ENCODE results near the gene NEK1.

Gene NEK1, protein sequence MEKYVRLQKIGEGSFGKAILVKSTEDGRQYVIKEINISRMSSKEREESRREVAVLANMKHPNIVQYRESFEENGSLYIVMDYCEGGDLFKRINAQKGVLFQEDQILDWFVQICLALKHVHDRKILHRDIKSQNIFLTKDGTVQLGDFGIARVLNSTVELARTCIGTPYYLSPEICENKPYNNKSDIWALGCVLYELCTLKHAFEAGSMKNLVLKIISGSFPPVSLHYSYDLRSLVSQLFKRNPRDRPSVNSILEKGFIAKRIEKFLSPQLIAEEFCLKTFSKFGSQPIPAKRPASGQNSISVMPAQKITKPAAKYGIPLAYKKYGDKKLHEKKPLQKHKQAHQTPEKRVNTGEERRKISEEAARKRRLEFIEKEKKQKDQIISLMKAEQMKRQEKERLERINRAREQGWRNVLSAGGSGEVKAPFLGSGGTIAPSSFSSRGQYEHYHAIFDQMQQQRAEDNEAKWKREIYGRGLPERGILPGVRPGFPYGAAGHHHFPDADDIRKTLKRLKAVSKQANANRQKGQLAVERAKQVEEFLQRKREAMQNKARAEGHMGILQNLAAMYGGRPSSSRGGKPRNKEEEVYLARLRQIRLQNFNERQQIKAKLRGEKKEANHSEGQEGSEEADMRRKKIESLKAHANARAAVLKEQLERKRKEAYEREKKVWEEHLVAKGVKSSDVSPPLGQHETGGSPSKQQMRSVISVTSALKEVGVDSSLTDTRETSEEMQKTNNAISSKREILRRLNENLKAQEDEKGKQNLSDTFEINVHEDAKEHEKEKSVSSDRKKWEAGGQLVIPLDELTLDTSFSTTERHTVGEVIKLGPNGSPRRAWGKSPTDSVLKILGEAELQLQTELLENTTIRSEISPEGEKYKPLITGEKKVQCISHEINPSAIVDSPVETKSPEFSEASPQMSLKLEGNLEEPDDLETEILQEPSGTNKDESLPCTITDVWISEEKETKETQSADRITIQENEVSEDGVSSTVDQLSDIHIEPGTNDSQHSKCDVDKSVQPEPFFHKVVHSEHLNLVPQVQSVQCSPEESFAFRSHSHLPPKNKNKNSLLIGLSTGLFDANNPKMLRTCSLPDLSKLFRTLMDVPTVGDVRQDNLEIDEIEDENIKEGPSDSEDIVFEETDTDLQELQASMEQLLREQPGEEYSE (N-terminal part only)

GRCh38 chr4:169611991-169612870 is at the start of gene NEK1:
NEK1 (minus strand) TSS chr4:169612583; CDS start chr4:169602630, 9,953 bp downstream.
- DNase-seq (ENCODE audit: low read depth in 4 of 4, low spot score in 1 of 4), result peak; percentile 69 to 87 (median 79)

DNA sequence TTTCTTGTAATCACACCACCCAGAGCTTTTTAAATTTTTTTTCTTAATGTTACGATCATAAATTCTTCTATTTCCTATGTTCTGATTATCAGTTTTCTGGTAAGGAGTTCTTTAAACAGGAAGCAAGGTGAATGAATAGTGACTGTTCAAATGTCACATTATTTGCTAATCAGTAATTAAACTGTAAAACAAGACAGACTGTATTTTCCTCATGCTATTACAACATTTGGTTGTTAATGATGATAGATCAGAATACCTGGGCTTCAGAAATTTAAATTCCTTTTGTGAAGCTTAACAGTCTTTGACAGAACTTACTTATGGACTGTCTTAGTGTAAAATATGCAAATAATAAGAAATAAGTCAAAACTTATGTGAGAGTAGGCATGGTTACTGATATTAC is 49.4 kb upstream of the NEK1 start:
- DNase-seq (ENCODE audit: low read depth in 4 of 4, low spot score in 1 of 4), result no peak

GRCh38 chr4:169660929-169661328 is 48.5 kb upstream of the NEK1 start:
- DNase-seq (ENCODE audit: low read depth in 4 of 4, low spot score in 1 of 4), result no peak

DNA sequence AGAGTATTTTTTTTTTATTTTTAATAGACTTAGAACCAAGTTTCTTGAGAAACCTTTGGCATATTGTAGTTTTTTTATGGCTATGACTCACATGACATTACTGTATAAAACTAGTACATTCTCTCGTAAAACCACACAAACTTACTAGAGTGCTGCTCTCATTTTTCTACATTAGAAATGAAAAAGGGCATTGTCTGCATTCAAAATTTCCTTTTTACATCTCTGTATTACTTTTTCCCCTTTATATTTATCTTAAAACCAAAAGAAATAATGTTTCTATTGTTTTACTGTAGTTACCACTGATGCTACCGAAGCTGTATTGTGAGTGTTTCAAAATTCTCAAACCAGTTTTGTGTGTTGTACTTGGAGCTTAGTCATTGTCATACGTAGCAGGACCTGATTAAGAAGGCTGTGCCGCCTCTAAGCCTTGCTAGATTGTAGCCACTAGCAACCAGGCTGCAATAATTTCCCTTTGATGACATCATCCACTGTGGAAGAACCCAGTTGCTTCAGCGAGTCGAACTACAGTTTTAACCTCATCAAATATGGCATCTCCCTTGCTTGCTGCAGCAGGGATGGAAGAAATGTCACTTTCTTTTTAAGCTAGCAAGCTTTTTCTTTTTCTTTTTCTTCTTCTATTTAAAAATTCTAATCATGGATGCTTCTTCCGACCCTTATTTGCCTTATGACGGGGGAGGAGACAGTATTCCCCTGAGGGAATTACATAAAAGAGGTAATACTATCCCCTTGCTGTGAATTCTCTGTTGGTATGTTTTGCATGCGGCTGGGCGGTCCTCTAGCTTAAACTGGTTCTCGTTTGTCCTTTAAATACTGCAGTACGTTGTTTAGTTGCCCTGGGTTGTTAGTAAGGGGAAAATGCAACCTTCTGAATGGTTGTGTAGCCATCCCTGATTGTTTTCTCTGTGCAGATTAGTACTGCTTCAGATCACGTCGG is 47.6 kb upstream of the NEK1 start:
- peak; percentile 5 to 52 (median 30) for DNase-seq (ENCODE audit: low read depth in 4 of 4, low spot score in 1 of 4)

- DNase-seq (ENCODE audit: low read depth in 4 of 4, low spot score in 1 of 4), result no peak
Measured at GRCh38 chr4:169658975-169659715, 46.8 kb upstream of the NEK1 start.

DNA sequence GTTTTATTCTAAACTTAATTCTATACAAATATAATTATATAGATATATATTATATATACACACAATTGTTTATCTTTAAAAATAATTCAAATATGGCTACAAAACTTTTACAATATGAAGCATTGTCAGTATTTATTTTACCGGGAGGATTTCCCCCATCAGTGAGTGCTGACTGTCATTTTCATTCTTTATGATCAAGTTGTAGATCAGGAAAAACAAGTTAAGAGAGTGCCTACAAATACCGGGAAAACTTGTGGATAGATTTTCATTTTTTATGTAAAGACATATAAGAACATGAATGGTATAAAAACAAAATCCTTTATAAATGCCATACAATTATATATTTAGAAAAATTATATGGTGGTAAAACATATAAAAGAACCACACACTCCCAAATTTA is 45.8 kb upstream of the NEK1 start:
- DNase-seq (ENCODE audit: low read depth in 4 of 4, low spot score in 1 of 4), result no peak

DNA sequence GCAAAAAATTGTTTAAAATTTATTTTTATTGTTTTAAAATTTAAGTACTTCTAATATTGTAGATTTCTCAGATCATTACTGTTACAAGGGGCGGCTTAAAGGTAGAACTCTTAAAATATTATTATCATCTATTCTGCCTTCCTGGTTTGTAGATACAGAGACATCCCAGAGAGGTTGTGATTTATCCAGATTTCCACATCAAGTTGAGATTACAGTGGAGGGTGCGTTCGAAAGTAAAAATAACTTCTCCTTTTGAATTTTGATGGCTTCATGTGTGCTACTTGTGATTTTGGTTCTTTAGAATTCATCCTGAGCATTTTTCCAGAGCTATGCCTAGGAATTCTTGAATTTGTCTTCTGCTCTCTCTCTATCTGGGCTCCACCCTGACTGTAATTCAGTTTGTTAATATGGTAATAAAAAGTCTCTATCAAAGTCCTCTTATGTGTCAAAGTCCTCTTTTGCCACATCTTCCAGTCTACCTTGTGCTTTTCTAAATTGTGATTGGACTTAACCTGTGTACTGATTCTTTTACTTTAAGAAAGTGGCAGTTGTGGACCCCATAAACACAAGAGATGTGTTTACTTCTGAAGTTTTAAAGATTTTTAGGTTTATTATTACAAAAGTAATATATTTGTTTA is 45.2 kb upstream of the NEK1 start:
- DNase-seq (ENCODE audit: low read depth in 4 of 4, low spot score in 1 of 4), result no peak

DNA sequence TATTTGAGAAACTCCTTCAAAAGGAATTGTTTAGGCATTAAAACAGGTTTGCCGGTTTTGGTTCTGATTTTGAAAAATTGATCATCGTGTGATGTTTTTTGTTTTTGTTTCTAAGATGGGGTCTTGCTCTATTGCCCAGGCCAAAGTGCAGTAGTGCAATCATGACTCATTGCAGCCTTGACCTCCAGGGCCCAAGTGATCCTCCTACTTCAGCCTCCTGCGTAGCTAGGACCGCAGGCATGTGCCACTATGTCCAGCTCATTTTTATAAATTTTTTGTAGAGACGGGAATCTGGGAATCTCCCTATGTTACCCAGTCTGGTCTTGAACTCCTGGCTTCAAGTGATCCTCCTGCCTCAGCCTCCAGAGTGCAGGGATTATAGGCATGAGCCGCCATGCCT is 43.0 kb upstream of the NEK1 start:
- no peak for DNase-seq (ENCODE audit: low read depth in 4 of 4, low spot score in 1 of 4)

- no peak for DNase-seq (ENCODE audit: low read depth in 4 of 4, low spot score in 1 of 4)
Measured at GRCh38 chr4:169652535-169652934, 40.2 kb upstream of the NEK1 start.

DNA sequence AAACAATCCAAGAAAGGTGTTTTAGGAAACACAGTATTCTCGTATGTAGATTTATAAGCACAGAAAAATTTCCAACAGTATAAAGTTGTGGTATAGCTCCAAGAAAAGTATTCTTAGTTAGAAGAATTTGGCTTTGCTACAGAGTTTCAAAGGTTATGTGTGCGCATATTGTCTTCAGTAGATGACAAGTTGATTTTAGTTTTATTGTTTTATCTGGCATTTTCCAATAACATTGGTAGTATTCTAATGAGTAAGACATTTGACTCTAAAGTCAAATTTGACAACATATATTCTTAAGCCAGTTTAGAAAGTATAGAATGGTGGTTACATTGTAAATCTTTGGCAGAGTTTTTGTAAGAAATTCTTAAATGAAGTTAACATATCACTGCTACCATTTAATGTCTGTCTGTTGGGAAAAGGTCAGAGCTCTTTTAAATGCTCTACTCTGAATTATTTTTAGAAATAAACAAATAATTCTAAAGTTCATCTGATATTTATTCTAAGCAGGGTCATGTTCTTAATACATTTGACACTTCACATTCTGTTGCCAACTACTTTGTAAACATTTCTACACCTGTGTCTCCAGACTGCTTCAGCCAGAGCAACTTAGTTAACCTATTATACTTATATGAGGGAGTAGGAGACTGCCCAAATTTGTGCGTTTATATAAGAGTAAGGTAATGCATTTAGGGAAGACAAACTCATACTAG is 38.0 kb upstream of the NEK1 start:
- no peak for DNase-seq (ENCODE audit: low read depth in 4 of 4, low spot score in 1 of 4)

GRCh38 chr4:169649545-169650226 is 37.3 kb upstream of the NEK1 start:
- no peak for DNase-seq (ENCODE audit: low read depth in 4 of 4, low spot score in 1 of 4)

- DNase-seq (ENCODE audit: low read depth in 4 of 4, low spot score in 1 of 4), result no peak
Measured at GRCh38 chr4:169645627-169646026, 33.2 kb upstream of the NEK1 start.

GRCh38 chr4:169644802-169645201 is 32.4 kb upstream of the NEK1 start:
- DNase-seq (ENCODE audit: low read depth in 4 of 4, low spot score in 1 of 4), result no peak

- no peak for DNase-seq (ENCODE audit: low read depth in 4 of 4, low spot score in 1 of 4)
Measured at GRCh38 chr4:169640261-169640870, 28.0 kb upstream of the NEK1 start.

DNA sequence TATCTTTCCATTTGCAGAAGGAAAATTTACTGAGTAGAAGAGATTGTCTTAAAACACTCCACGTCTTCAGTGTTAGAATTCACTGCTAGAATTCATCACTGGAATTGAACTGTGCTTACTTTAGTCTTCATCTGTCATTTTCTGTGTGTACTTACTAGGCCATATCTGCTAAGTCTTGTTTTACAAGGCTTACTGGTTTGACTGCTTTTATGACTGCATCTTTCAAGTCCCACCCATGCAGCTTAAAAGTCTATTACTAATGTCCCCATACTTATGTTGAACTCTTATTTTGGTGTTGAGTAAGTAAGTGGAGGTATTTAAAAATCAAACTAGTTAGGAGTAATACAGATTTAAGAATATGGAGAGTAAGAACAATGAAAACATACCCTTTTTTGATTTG is 22.6 kb upstream of the NEK1 start:
- DNase-seq (ENCODE audit: low read depth in 4 of 4, low spot score in 1 of 4), result no peak

- DNase-seq (ENCODE audit: low read depth in 4 of 4, low spot score in 1 of 4), result no peak
Measured at GRCh38 chr4:169632896-169633295, 20.5 kb upstream of the NEK1 start.

DNA sequence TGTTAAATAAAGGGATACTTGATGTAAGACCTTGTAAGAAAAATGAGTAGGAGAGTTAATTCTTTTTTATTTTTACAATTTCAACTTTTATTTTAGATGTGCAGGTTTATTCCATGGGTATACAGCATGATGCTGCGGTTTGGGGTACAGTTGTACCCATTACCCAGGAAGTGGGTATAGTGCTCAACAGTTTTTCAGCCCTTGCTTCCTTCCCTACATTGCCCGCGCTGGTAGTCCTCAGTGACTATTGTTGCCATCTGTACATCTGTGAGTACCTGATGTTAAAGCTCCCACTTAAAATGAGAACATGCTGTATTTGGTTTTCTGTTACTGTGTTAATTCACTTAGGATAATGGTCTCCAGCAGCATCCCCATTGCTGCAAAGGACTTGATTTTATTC is 17.7 kb upstream of the NEK1 start:
- no peak for DNase-seq (ENCODE audit: low read depth in 4 of 4, low spot score in 1 of 4)

All from stimulated activated CD4-positive, alpha-beta T cell treated with anti-CD3 and anti-CD28 coated beads, Interleukin-1b, Interleukin-23, amount 100 ng/mL, for 24 hours (primary cell).